ENCODE measurements around the gene SUSD2. TPM values are rescaled to one million over a fixed set of nuclear protein-coding genes. Genes with fewer than 3 reads are reported as not detected.

SUSD2 gene
- total and polyA plus RNA-seq, 5 donors: 6.2 to 7.4 (median 7.2) TPM

GRCh38 chr22:24216541-24217209 is 35.4 kb downstream of the SUSD2 start:
- intact Hi-C loops (cut with DNase I): no loop called here
- WGBS: 90% methylated on average over 12 of the region's 12 CpGs

GRCh38 chr22:24217384-24217783 is 36.1 kb downstream of the SUSD2 start:
- Histone ChIP-seq H3K27me3 (ENCODE audit: control insufficient read depth, insufficient read depth) (no peaks in the 10 kb centered on the region), H3K27ac (ENCODE audit: low read length) (no peak overlapping the region), H3K4me1 (ENCODE audit: control insufficient read depth, insufficient read depth, low read length) (no peaks in the 10 kb centered on the region), H3K9me3 (ENCODE audit: control insufficient read depth, low read length) (no peaks in the 10 kb centered on the region), H3K4me3 (ENCODE audit: low read length) (no peak overlapping the region)
- WGBS: 59% methylated on average over 3 of the region's 3 CpGs
- DNase-seq (no peak), ATAC-seq (no peak)
- intact Hi-C loops (cut with DNase I): no loop called here

More at GRCh38 chr22:24216541-24217209, 35.4 kb downstream of the SUSD2 start:
- Histone ChIP-seq H3K27ac (ENCODE audit: low read length) (no peak overlapping the region), H3K4me1 (ENCODE audit: control insufficient read depth, insufficient read depth, low read length) (no peaks in the 10 kb centered on the region), H3K27me3 (ENCODE audit: control insufficient read depth, insufficient read depth) (no peaks in the 10 kb centered on the region), H3K4me3 (ENCODE audit: low read length) (no peak overlapping the region), H3K9me3 (ENCODE audit: control insufficient read depth, low read length) (no peaks in the 10 kb centered on the region)
- no peak for DNase-seq
- no peak for ATAC-seq

GRCh38 chr22:24219750-24220149 is 38.5 kb downstream of the SUSD2 start:
- ATAC-seq (peak in 1 of 2 donors; percentile 7), DNase-seq (no peak)
- no peak overlapping the region for H3K27ac ChIP-seq (ENCODE audit: low read length)
- intact Hi-C loops (cut with DNase I): no loop called here
- peaks cover 2% of the 10 kb centered on the region for H3K9me3 ChIP-seq (ENCODE audit: control insufficient read depth, low read length)
- no peaks in the 10 kb centered on the region for H3K4me1 ChIP-seq (ENCODE audit: control insufficient read depth, insufficient read depth, low read length)
- no peak overlapping the region for H3K4me3 ChIP-seq (ENCODE audit: low read length)
- 87% methylated on average over 9 of the region's 9 CpGs for WGBS
- H3K27me3 ChIP-seq (ENCODE audit: control insufficient read depth, insufficient read depth): no peaks in the 10 kb centered on the region

GRCh38 chr22:24224468-24224867 is 43.2 kb downstream of the SUSD2 start:
- Histone ChIP-seq H3K27me3 (ENCODE audit: control insufficient read depth, insufficient read depth) (no peaks in the 10 kb centered on the region), H3K27ac (ENCODE audit: low read length) (no peak overlapping the region), H3K4me3 (ENCODE audit: low read length) (no peak overlapping the region), H3K4me1 (ENCODE audit: control insufficient read depth, insufficient read depth, low read length) (no peaks in the 10 kb centered on the region), H3K9me3 (ENCODE audit: control insufficient read depth, low read length) (peaks cover 2% of the 10 kb centered on the region)
- WGBS: 100% methylated on average over 1 of the region's 1 CpG
- intact Hi-C loops (cut with DNase I): no loop called here
- ATAC-seq (no peak), DNase-seq (no peak)

GRCh38 chr22:24225044-24225601 is 43.8 kb downstream of the SUSD2 start:
- intact Hi-C loops (cut with DNase I): no loop called here
- peak in 1 of 2 donors; percentile 17 for ATAC-seq
- WGBS: 89% methylated on average over 14 of the region's 14 CpGs

GRCh38 chr22:24225951-24226350 is 44.7 kb downstream of the SUSD2 start:
- Histone ChIP-seq H3K4me1 (ENCODE audit: control insufficient read depth, insufficient read depth, low read length) (no peaks in the 10 kb centered on the region), H3K4me3 (ENCODE audit: low read length) (no peak overlapping the region), H3K27me3 (ENCODE audit: control insufficient read depth, insufficient read depth) (no peaks in the 10 kb centered on the region), H3K9me3 (ENCODE audit: control insufficient read depth, low read length) (peaks cover 2% of the 10 kb centered on the region), H3K27ac (ENCODE audit: low read length) (no peak overlapping the region)
- WGBS: 96% methylated on average over 14 of the region's 14 CpGs
- ATAC-seq (peak; percentile 10 to 29), DNase-seq (no peak)
- intact Hi-C loops (cut with DNase I): no loop called here

More at GRCh38 chr22:24225044-24225601, 43.8 kb downstream of the SUSD2 start:
- no peaks in the 10 kb centered on the region for H3K27me3 ChIP-seq (ENCODE audit: control insufficient read depth, insufficient read depth)
- no peaks in the 10 kb centered on the region for H3K4me1 ChIP-seq (ENCODE audit: control insufficient read depth, insufficient read depth, low read length)
- no peak for DNase-seq
- peaks cover 2% of the 10 kb centered on the region for H3K9me3 ChIP-seq (ENCODE audit: control insufficient read depth, low read length)
- H3K4me3 ChIP-seq (ENCODE audit: low read length): no peak overlapping the region
- H3K27ac ChIP-seq (ENCODE audit: low read length): no peak overlapping the region

GRCh38 chr22:24230911-24231656 is 49.8 kb downstream of the SUSD2 start:
- H3K27me3 ChIP-seq (ENCODE audit: control insufficient read depth, insufficient read depth): no peaks in the 10 kb centered on the region
- 60% methylated on average over 18 of the region's 18 CpGs for WGBS
- peak in 2 of 3 donors; percentile 71 to 79 for DNase-seq
- peak; percentile 15 to 28 for ATAC-seq
- no peak overlapping the region for H3K27ac ChIP-seq (ENCODE audit: low read length)
- intact Hi-C loops (cut with DNase I): no loop called here
- no peak overlapping the region for H3K4me3 ChIP-seq (ENCODE audit: low read length)
- no peaks in the 10 kb centered on the region for H3K4me1 ChIP-seq (ENCODE audit: control insufficient read depth, insufficient read depth, low read length)
- no peaks in the 10 kb centered on the region for H3K9me3 ChIP-seq (ENCODE audit: control insufficient read depth, low read length)

- Histone ChIP-seq H3K4me3 (ENCODE audit: low read length) (no peak overlapping the region), H3K4me1 (ENCODE audit: control insufficient read depth, insufficient read depth, low read length) (no peaks in the 10 kb centered on the region), H3K9me3 (ENCODE audit: control insufficient read depth, low read length) (no peaks in the 10 kb centered on the region), H3K27ac (ENCODE audit: low read length) (no peak overlapping the region), H3K27me3 (ENCODE audit: control insufficient read depth, insufficient read depth) (no peaks in the 10 kb centered on the region)
- DNase-seq: no peak
- intact Hi-C loops (cut with DNase I): no loop called here
- ATAC-seq: peak; percentile 15 to 21
- WGBS: 91% methylated on average over 9 of the region's 9 CpGs
These were observed 50.4 kb downstream of the SUSD2 start for GRCh38 chr22:24231706-24232105.

GRCh38 chr22:24232124-24232523 is 50.8 kb downstream of the SUSD2 start:
- H3K4me1 ChIP-seq (ENCODE audit: control insufficient read depth, insufficient read depth, low read length): no peaks in the 10 kb centered on the region
- no peak overlapping the region for H3K4me3 ChIP-seq (ENCODE audit: low read length)
- no peaks in the 10 kb centered on the region for H3K9me3 ChIP-seq (ENCODE audit: control insufficient read depth, low read length)
- intact Hi-C loops (cut with DNase I): no loop called here
- no peaks in the 10 kb centered on the region for H3K27me3 ChIP-seq (ENCODE audit: control insufficient read depth, insufficient read depth)
- ATAC-seq: peak in 1 of 2 donors; percentile 17
- DNase-seq: no peak
- H3K27ac ChIP-seq (ENCODE audit: low read length): no peak overlapping the region
- 94% methylated on average over 6 of the region's 6 CpGs for WGBS

GRCh38 chr22:24232725-24233124 is 51.4 kb downstream of the SUSD2 start:
- peak in 1 of 2 donors; percentile 13 for ATAC-seq
- Histone ChIP-seq H3K27ac (ENCODE audit: low read length) (no peak overlapping the region), H3K9me3 (ENCODE audit: control insufficient read depth, low read length) (no peaks in the 10 kb centered on the region), H3K4me1 (ENCODE audit: control insufficient read depth, insufficient read depth, low read length) (no peaks in the 10 kb centered on the region), H3K27me3 (ENCODE audit: control insufficient read depth, insufficient read depth) (no peaks in the 10 kb centered on the region), H3K4me3 (ENCODE audit: low read length) (no peak overlapping the region)
- peak in 1 of 3 donors; percentile 60 for DNase-seq
- intact Hi-C loops (cut with DNase I): no loop called here
- 95% methylated on average over 15 of the region's 15 CpGs for WGBS

GRCh38 chr22:24233235-24233634 is 51.9 kb downstream of the SUSD2 start:
- Histone ChIP-seq H3K9me3 (ENCODE audit: control insufficient read depth, low read length) (no peaks in the 10 kb centered on the region), H3K4me3 (ENCODE audit: low read length) (no peak overlapping the region), H3K27me3 (ENCODE audit: control insufficient read depth, insufficient read depth) (no peaks in the 10 kb centered on the region), H3K27ac (ENCODE audit: low read length) (no peak overlapping the region), H3K4me1 (ENCODE audit: control insufficient read depth, insufficient read depth, low read length) (no peaks in the 10 kb centered on the region)
- no peak for DNase-seq
- intact Hi-C loops (cut with DNase I): no loop called here
- WGBS: 98% methylated on average over 13 of the region's 13 CpGs
- ATAC-seq: peak in 1 of 2 donors; percentile 6
